SU-DHL-6 (cell line): ENCODE results near the gene TNS4.

Source experiments
- H2AFZ ChIP-seq: fragments of 200-600 bp; sonication (generic); 2 replicates; pipeline ENCODE4 v1.6.1; 2014; ENCODE audit warnings: low read depth, mild to moderate bottlenecking, moderate library complexity, mixed read lengths, antibody characterized with exemption, low read length; ENCODE audit not compliant: severe bottlenecking
- H3F3A ChIP-seq: fragments of 200-600 bp; shearing (Covaris generic); 2 replicates; pipeline ENCODE4 v1.6.0; 2016; ENCODE audit warnings: antibody characterized with exemption, mild to moderate bottlenecking; ENCODE audit not compliant: insufficient read depth
- H3K27ac ChIP-seq: fragments of 200-600 bp; sonication (generic); 2 replicates; pipeline ENCODE4 v1.5.1; 2016; ENCODE audit warnings: low read depth, mild to moderate bottlenecking, low read length, moderate library complexity, mixed read lengths
- H3K27me3 ChIP-seq: fragments of 200-600 bp; sonication (generic), shearing (Covaris generic); 2 replicates; pipeline ENCODE4 v1.6.0; 2014; ENCODE audit warnings: mild to moderate bottlenecking, low read length
- H3K36me3 ChIP-seq: fragments of 200-600 bp; sonication (generic); 2 replicates; pipeline ENCODE4 v1.6.1; 2014; ENCODE audit warnings: mild to moderate bottlenecking, low read length, mixed read lengths
- H3K4me2 ChIP-seq: fragments of 300-600, 200-600 bp; shearing (Covaris generic), sonication (generic); 2 replicates; pipeline ENCODE4 v1.6.0; 2014; ENCODE audit warnings: low read length, low read depth, mild to moderate bottlenecking; ENCODE audit not compliant: poor library complexity, severe bottlenecking
- H3K4me3 ChIP-seq: fragments of 200-600 bp; sonication (generic); 2 replicates; pipeline ENCODE4 v1.5.1; 2014; ENCODE audit warnings: antibody characterized with exemption, low read length, mild to moderate bottlenecking, mixed read lengths; ENCODE audit not compliant: insufficient read depth, poor library complexity, severe bottlenecking
- H3K79me2 ChIP-seq: fragments of 200-600 bp; sonication (generic); 2 replicates; pipeline ENCODE4 v1.6.1; 2014; ENCODE audit warnings: mild to moderate bottlenecking, low read length, moderate library complexity; ENCODE audit not compliant: insufficient read depth
- H3K9ac ChIP-seq: fragments of 200-600 bp; sonication (generic); 2 replicates; pipeline ENCODE4 v1.7.0; 2014; ENCODE audit warnings: mild to moderate bottlenecking, low read length
- H3K9me2 ChIP-seq: fragments of 200-600 bp; sonication (generic); replicated peaks from 2 replicates; pipeline ENCODE4 v1.6.1; 2014; ENCODE audit warnings: low read length; ENCODE audit not compliant: insufficient read depth
- H3K9me3 ChIP-seq: fragments of 200-600 bp; sonication (generic); 2 replicates; pipeline ENCODE4 v1.6.1; 2014; ENCODE audit warnings: low read length, mixed read lengths; ENCODE audit not compliant: insufficient read depth
- H4K20me1 ChIP-seq: fragments of 200-600 bp; sonication (generic); 2 replicates; pipeline ENCODE4 v1.6.1; 2014; ENCODE audit warnings: low read depth, mild to moderate bottlenecking, antibody characterized with exemption, low read length, moderate library complexity, mixed read lengths
- CTCF ChIP-seq: fragments of 200-600 bp; sonication (generic); IDR thresholded peaks from one replicate; pipeline ENCODE4 v1.5.1; 2017; ENCODE audit warnings: antibody characterized with exemption, mild to moderate bottlenecking, low read length, moderate library complexity; ENCODE audit not compliant: insufficient read depth, poor library complexity, severe bottlenecking
- EZH2phosphoT487 ChIP-seq: fragments of 200-600 bp; sonication (generic), shearing (Covaris generic); conservative IDR thresholded peaks from 2 replicates; pipeline ENCODE4 v1.6.1; 2018; ENCODE audit warnings: mild to moderate bottlenecking, antibody characterized with exemption, low read length, moderate library complexity, mixed read lengths

TNS4 gene

GRCh38 chr17:40430272-40431230, 70.9 kb downstream of the TNS4 start:
- TF ChIP-seq EZH2phosphoT487: no peak
- TF ChIP-seq CTCF: no peak
- H4K20me1 ChIP-seq: no peaks in the 10 kb centered on the region
- no peaks in the 10 kb centered on the region for H3K27me3 ChIP-seq
- H3F3A ChIP-seq: no peaks in the 10 kb centered on the region
- H3K27ac ChIP-seq: no peak overlapping the region
- H3K4me2 ChIP-seq: no peak overlapping the region
- no peaks in the 10 kb centered on the region for H3K36me3 ChIP-seq
- no peak overlapping the region for H2AFZ ChIP-seq
- H3K4me3 ChIP-seq: no peak overlapping the region
- no peaks in the 10 kb centered on the region for H3K79me2 ChIP-seq
- no peaks in the 10 kb centered on the region for H3K9me3 ChIP-seq
- H3K9ac ChIP-seq: no peak overlapping the region
- no peaks in the 10 kb centered on the region for H3K9me2 ChIP-seq

GRCh38 chr17:40427002-40427491, 74.4 kb downstream of the TNS4 start:
- Histone ChIP-seq H3K9ac (no peak overlapping the region), H2AFZ (no peak overlapping the region), H3K4me2 (no peak overlapping the region), H3K36me3 (no peaks in the 10 kb centered on the region), H3K9me2 (no peaks in the 10 kb centered on the region), H4K20me1 (no peaks in the 10 kb centered on the region), H3K27me3 (no peaks in the 10 kb centered on the region), H3K9me3 (no peaks in the 10 kb centered on the region), H3F3A (no peaks in the 10 kb centered on the region), H3K4me3 (no peak overlapping the region), H3K79me2 (no peaks in the 10 kb centered on the region), H3K27ac (no peak overlapping the region)
- TF ChIP-seq EZH2phosphoT487 (no peak), CTCF (no peak)
